OCI-LY1 (cell line): ENCODE results near the gene SOX9.
"Not testable (repeated sequence)": the region's sequence is repeated elsewhere in the genome, so short reads cannot be mapped to it uniquely, and the experiment has no call there.

Experiments used
- H2AFZ ChIP-seq: fragments of 200-600 bp; sonication (generic), shearing (Covaris generic); 2 replicates; pipeline ENCODE4 v1.6.0; 2014; ENCODE audit warnings: antibody characterized with exemption, mild to moderate bottlenecking, low read length
- H3F3A ChIP-seq: fragments of 200-600 bp; sonication (generic), shearing (Covaris generic); 2 replicates; pipeline ENCODE4 v1.6.0; 2014; ENCODE audit warnings: mild to moderate bottlenecking, antibody characterized with exemption, low read length, moderate library complexity; ENCODE audit not compliant: insufficient read depth
- H3K27ac ChIP-seq: fragments of 200-600 bp; sonication (generic); 2 replicates; pipeline ENCODE4 v1.5.1; 2014; ENCODE audit warnings: low read length, mixed run types, mild to moderate bottlenecking, low read depth; ENCODE audit not compliant: poor library complexity, severe bottlenecking
- H3K27me3 ChIP-seq: fragments of 200-600 bp; sonication (generic); 2 replicates; pipeline ENCODE4 v1.6.0; 2014; ENCODE audit warnings: antibody characterized with exemption, mild to moderate bottlenecking, low read length, moderate library complexity; ENCODE audit not compliant: insufficient read depth
- H3K36me3 ChIP-seq: fragments of 200-600 bp; sonication (generic); 2 replicates; pipeline ENCODE4 v1.6.1; 2014; ENCODE audit warnings: mild to moderate bottlenecking, antibody characterized with exemption, low read length, moderate library complexity, mixed read lengths; ENCODE audit not compliant: insufficient read depth
- H3K4me1 ChIP-seq: fragments of 200-600 bp; sonication (generic); 2 replicates; pipeline ENCODE4 v1.5.1; 2014; ENCODE audit warnings: mild to moderate bottlenecking, low read length, moderate library complexity; ENCODE audit not compliant: insufficient read depth, severe bottlenecking
- H3K4me2 ChIP-seq: fragments of 200-600 bp; sonication (generic), shearing (Covaris generic); 2 replicates; pipeline ENCODE4 v1.6.1; 2014; ENCODE audit warnings: low read length
- H3K4me3 ChIP-seq: fragments of 200-600 bp; sonication (generic); 2 replicates; pipeline ENCODE4 v1.5.1; 2014; ENCODE audit warnings: low read length, low read depth, mild to moderate bottlenecking, mixed read lengths; ENCODE audit not compliant: poor library complexity, severe bottlenecking
- H3K79me2 ChIP-seq: fragments of 200-600 bp; shearing (Covaris generic); 2 replicates; pipeline ENCODE4 v1.6.1; 2016; ENCODE audit warnings: mixed run types, low read length, mixed read lengths; ENCODE audit not compliant: insufficient read depth
- H3K9ac ChIP-seq: fragments of 200-600 bp; sonication (generic), shearing (Covaris generic); 2 replicates; pipeline ENCODE4 v1.6.1; 2014; ENCODE audit warnings: mild to moderate bottlenecking, low read length, mixed read lengths
- H3K9me2 ChIP-seq: fragments of 200-600 bp; sonication (generic), shearing (Covaris generic); 2 replicates; pipeline ENCODE4 v1.6.1; 2014; ENCODE audit warnings: low read depth, mild to moderate bottlenecking, low read length, mixed read lengths
- H3K9me3 ChIP-seq: fragments of 200-600 bp; shearing (Covaris generic); 2 replicates; pipeline ENCODE4 v1.6.1; 2014; ENCODE audit warnings: low read length, mixed read lengths
- H4K20me1 ChIP-seq: fragments of 200-600 bp; sonication (generic), shearing (Covaris generic); 2 replicates; pipeline ENCODE4 v1.6.0; 2016; ENCODE audit warnings: mild to moderate bottlenecking, low read length; ENCODE audit not compliant: insufficient read depth
- EZH2 ChIP-seq: fragments of 200-600 bp; sonication (generic), shearing (Covaris generic); IDR thresholded peaks from 2 replicates; pipeline ENCODE4 v1.8.0; 2017; ENCODE audit warnings: borderline replicate concordance, mixed run types, mild to moderate bottlenecking, antibody characterized with exemption, low read length, moderate library complexity, mixed read lengths
- TF ChIP-seq, protein P1 (sequence below): fragments of 200-600 bp; sonication (generic), shearing (Covaris generic); IDR thresholded peaks from 2 replicates; pipeline ENCODE4 v1.5.1; 2017; ENCODE audit warnings: mild to moderate bottlenecking, antibody characterized with exemption, low read length, moderate library complexity, mixed read lengths

The SOX9 gene

DNA sequence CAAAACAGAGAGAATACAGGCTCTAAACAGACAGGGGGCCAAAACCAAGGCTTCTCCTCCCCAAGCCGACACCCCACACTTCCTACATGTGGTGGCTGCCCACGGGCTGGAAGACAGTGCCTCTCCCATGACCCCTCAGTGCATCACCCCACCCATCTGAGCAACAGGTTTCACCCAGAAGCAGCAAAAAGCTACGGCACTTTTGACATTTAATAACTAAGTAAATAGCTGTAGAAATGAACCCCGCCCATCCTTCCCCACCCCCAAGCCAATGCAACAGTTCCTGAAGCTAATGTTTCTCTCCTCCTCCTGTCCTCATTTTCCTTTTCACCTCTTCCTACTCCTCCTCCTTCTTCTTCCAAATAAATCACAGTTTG, 9.9 kb upstream of the SOX9 start:
- Histone ChIP-seq H2AFZ (no peak overlapping the region), H3K4me1 (no peaks in the 10 kb centered on the region), H3K27me3 (no peaks in the 10 kb centered on the region), H3K9me3 (no peaks in the 10 kb centered on the region), H3F3A (no peaks in the 10 kb centered on the region), H3K27ac (no peak overlapping the region), H3K4me2 (no peak overlapping the region), H3K9ac (no peak overlapping the region), H3K4me3 (no peak overlapping the region), H3K9me2 (no peaks in the 10 kb centered on the region), H3K36me3 (no peaks in the 10 kb centered on the region), H4K20me1 (no peaks in the 10 kb centered on the region), H3K79me2 (no peaks in the 10 kb centered on the region)
- no peak for TF ChIP-seq EZH2
- TF ChIP-seq, protein P1, sequence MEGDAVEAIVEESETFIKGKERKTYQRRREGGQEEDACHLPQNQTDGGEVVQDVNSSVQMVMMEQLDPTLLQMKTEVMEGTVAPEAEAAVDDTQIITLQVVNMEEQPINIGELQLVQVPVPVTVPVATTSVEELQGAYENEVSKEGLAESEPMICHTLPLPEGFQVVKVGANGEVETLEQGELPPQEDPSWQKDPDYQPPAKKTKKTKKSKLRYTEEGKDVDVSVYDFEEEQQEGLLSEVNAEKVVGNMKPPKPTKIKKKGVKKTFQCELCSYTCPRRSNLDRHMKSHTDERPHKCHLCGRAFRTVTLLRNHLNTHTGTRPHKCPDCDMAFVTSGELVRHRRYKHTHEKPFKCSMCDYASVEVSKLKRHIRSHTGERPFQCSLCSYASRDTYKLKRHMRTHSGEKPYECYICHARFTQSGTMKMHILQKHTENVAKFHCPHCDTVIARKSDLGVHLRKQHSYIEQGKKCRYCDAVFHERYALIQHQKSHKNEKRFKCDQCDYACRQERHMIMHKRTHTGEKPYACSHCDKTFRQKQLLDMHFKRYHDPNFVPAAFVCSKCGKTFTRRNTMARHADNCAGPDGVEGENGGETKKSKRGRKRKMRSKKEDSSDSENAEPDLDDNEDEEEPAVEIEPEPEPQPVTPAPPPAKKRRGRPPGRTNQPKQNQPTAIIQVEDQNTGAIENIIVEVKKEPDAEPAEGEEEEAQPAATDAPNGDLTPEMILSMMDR, result no peak

DNA sequence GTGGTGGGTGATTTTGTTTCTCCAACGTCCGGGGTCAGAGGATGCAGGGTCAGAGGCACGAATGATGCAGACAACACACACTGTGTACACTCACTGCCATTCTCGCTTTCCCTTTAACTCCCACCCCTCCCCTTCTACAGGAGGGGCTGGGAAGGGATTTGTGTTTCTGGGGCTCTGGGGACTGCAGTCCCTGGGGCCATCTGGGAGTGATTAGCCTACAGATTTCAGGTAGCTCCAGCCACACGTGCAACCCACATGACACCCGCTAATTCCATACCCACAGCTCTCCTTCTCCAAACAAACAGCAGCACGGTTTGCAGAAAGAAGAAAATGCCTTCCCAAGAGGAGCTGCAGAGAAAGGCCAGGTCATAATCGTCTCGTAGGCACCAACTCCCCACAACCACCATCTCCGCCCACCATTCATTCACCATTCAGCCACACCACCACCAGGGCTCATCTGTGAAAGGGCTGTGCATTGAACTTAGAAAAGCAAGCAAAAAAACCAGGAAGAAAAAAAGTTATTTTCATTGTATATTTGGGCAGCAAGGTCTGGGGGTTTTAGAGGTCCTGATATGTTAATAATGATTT, 9.4 kb upstream of the SOX9 start:
- Histone ChIP-seq H3K4me3 (no peak overlapping the region), H3K27me3 (no peaks in the 10 kb centered on the region), H3K36me3 (no peaks in the 10 kb centered on the region), H3K9ac (no peak overlapping the region), H3F3A (no peaks in the 10 kb centered on the region), H3K9me2 (no peaks in the 10 kb centered on the region), H3K4me2 (no peak overlapping the region), H3K4me1 (no peaks in the 10 kb centered on the region), H3K79me2 (no peaks in the 10 kb centered on the region), H4K20me1 (no peaks in the 10 kb centered on the region), H2AFZ (no peak overlapping the region), H3K27ac (no peak overlapping the region), H3K9me3 (no peaks in the 10 kb centered on the region)
- TF ChIP-seq EZH2, result no peak
- TF ChIP-seq, protein P1, result no peak

DNA sequence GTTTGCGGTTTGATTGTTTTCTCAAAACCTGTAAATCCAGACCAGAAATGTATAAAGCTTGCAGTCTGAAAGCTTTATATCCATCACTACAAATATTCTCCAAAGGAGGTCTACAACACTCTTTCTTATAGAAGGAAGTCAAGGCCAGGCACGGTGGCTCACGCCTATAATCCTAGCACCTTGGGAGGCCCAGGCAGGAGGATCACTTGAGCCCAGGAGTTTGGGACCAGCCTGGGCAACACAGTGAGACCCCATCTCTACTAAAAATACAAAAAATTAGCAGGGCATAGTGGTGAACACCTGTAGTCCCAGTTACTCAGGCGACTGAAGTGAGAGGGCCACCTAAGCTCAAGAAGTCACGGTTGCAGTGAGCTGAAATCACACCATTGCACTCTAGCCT, 8.9 kb upstream of the SOX9 start:
- H3K27me3 ChIP-seq, H4K20me1 ChIP-seq, H3K9me2 ChIP-seq, H3K4me2 ChIP-seq, H3F3A ChIP-seq, H3K27ac ChIP-seq, H3K9me3 ChIP-seq, H2AFZ ChIP-seq, H3K79me2 ChIP-seq, H3K36me3 ChIP-seq, H3K4me1 ChIP-seq, H3K9ac ChIP-seq, H3K4me3 ChIP-seq: not testable (repeated sequence)

DNA sequence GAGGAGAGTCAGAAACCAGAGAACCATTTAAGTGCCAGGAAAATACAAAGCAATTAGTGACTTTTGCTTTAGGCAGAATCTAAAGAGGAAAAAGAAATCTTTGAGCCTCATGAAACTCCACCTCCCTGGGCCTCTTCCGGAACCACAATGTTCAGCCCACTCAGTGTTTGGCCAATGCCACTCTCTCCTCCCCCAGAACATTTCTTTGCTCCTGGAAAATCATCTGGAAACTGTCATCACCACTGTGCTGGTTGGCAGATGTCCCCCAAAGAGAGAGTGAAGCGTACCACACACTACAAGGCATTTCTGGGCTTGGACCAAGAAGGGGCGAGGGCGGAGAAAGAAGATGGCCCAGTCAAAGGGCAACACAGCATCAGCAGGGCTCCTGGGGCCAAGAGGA, 7.1 kb upstream of the SOX9 start:
- TF ChIP-seq EZH2, result no peak
- TF ChIP-seq, protein P1, result no peak
- H3F3A ChIP-seq, result no peaks in the 10 kb centered on the region
- H3K9ac ChIP-seq, result no peak overlapping the region
- no peaks in the 10 kb centered on the region for H3K4me1 ChIP-seq
- H3K9me3 ChIP-seq, result no peaks in the 10 kb centered on the region
- no peaks in the 10 kb centered on the region for H4K20me1 ChIP-seq
- no peaks in the 10 kb centered on the region for H3K27me3 ChIP-seq
- H3K79me2 ChIP-seq, result no peaks in the 10 kb centered on the region
- H3K4me2 ChIP-seq, result no peak overlapping the region
- H3K9me2 ChIP-seq, result no peaks in the 10 kb centered on the region
- no peak overlapping the region for H2AFZ ChIP-seq
- no peaks in the 10 kb centered on the region for H3K36me3 ChIP-seq
- H3K27ac ChIP-seq, result no peak overlapping the region
- no peak overlapping the region for H3K4me3 ChIP-seq
